RWPE2 (cell line): ENCODE measurements around the gene SYNE1.

Experiments used
- ATAC-seq: fragments of 200-7000 bp; cut with Tn5 transposase; 3 replicates; pipeline ENCODE4 v1.9.1; 2021; ENCODE audit warnings: low read depth
- DNase-seq: peaks from one replicate; pipeline ENCODE4 v3.0.0-alpha.2; 2020; ENCODE audit warnings: low spot score
- H3K27ac ChIP-seq: fragments of 450-650 bp; 2 replicates; pipeline ENCODE4 v1.5.1; 2017; ENCODE audit warnings: mild to moderate bottlenecking; ENCODE audit not compliant: poor library complexity, severe bottlenecking
- H3K27me3 ChIP-seq: fragments of 250-450 bp; sonication (Bioruptor Pico); 2 replicates; pipeline ENCODE4 v1.5.1; 2021; ENCODE audit warnings: mild to moderate bottlenecking, moderate library complexity; ENCODE audit not compliant: insufficient read depth, poor library complexity, severe bottlenecking
- H3K36me3 ChIP-seq: fragments of 250-450 bp; sonication (Bioruptor Pico); 2 replicates; pipeline ENCODE4 v1.5.1; 2020; ENCODE audit warnings: low read depth, mild to moderate bottlenecking, moderate library complexity
- H3K4me1 ChIP-seq: fragments of 250-450 bp; sonication (Bioruptor Pico); 2 replicates; pipeline ENCODE4 v1.5.1; 2021; ENCODE audit warnings: mild to moderate bottlenecking, moderate library complexity; ENCODE audit not compliant: insufficient read depth, poor library complexity, severe bottlenecking
- H3K4me3 ChIP-seq: fragments of 250-450 bp; sonication (Bioruptor Pico); 2 replicates; pipeline ENCODE4 v1.5.1; 2021; ENCODE audit warnings: mild to moderate bottlenecking, moderate library complexity; ENCODE audit not compliant: severe bottlenecking
- H3K9me3 ChIP-seq: fragments of 250-450 bp; sonication (Bioruptor Pico); 2 replicates; pipeline ENCODE4 v1.5.1; 2021; ENCODE audit warnings: mild to moderate bottlenecking, moderate library complexity; ENCODE audit not compliant: severe bottlenecking
- CTCF ChIP-seq: fragments of 450-650 bp; IDR thresholded peaks from one replicate; pipeline ENCODE4 v1.5.1; 2017; ENCODE audit warnings: mild to moderate bottlenecking, moderate library complexity; ENCODE audit not compliant: poor library complexity, severe bottlenecking

SYNE1 gene

GRCh38 chr6:152348116-152348515 is 289.0 kb downstream of the SYNE1 start:
- no peak overlapping the region for H3K4me3 ChIP-seq
- no peak overlapping the region for H3K27ac ChIP-seq
- TF ChIP-seq CTCF = no peak
- ATAC-seq (peak; percentile 48; the same call in 2 of the 3 replicates), DNase-seq (no peak)
- no peaks in the 10 kb centered on the region for H3K4me1 ChIP-seq
- H3K27me3 ChIP-seq = no peaks in the 10 kb centered on the region
- no peaks in the 10 kb centered on the region for H3K9me3 ChIP-seq
- peaks cover 7% of the 10 kb centered on the region; the same call in 1 of the 2 replicates for H3K36me3 ChIP-seq

DNA sequence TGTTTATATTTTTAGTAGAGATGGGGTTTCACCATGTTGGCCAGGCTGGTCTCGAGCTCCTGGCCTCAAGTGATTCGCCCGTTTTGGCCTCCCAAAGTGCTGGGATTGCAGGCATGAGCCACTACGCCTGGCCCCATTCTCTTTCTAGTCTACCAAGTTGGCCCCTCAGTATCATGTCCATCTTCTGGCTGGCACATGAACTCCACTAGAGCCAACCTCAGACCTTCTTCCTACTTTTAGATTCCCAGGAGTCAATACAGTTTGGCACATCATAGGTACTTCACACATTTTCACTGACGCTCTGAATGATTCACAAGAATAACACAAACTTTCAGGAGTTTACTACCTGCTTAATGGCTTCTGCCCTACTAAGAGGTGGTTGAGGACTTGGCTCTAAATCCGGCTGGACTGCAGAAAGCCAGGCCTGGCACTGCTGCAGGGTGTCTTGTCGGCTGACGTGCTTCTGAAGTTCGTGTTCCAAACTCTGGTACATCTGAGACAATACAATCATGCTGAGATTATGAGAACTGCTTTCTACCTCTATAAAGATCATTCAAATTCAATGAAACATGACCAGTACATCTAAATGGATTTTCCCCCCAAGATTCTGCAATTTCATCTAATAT is 293.3 kb downstream of the SYNE1 start:
- Histone ChIP-seq H3K36me3 (peaks cover 4% of the 10 kb centered on the region; the same call in 1 of the 2 replicates), H3K4me3 (no peak overlapping the region), H3K27ac (no peak overlapping the region), H3K4me1 (no peaks in the 10 kb centered on the region), H3K9me3 (no peaks in the 10 kb centered on the region), H3K27me3 (no peaks in the 10 kb centered on the region)
- no peak for ATAC-seq
- DNase-seq = no peak
- TF ChIP-seq CTCF = no peak

GRCh38 chr6:152341596-152341995 is 295.6 kb downstream of the SYNE1 start:
- H3K27me3 ChIP-seq = no peaks in the 10 kb centered on the region
- DNase-seq = no peak
- no peak overlapping the region for H3K27ac ChIP-seq
- no peaks in the 10 kb centered on the region for H3K9me3 ChIP-seq
- no peak for ATAC-seq
- H3K36me3 ChIP-seq = peaks cover 4% of the 10 kb centered on the region; the same call in 1 of the 2 replicates
- H3K4me1 ChIP-seq = no peaks in the 10 kb centered on the region
- no peak overlapping the region for H3K4me3 ChIP-seq
- TF ChIP-seq CTCF = no peak

- TF ChIP-seq CTCF = peak; percentile 81
- no peaks in the 10 kb centered on the region for H3K9me3 ChIP-seq
- H3K36me3 ChIP-seq = no peaks in the 10 kb centered on the region
- no peak overlapping the region for H3K4me3 ChIP-seq
- no peaks in the 10 kb centered on the region for H3K4me1 ChIP-seq
- DNase-seq = no peak
- no peaks in the 10 kb centered on the region for H3K27me3 ChIP-seq
- no peak overlapping the region for H3K27ac ChIP-seq
- no peak for ATAC-seq
These were observed 298.6 kb downstream of the SYNE1 start for GRCh38 chr6:152338335-152339125.

DNA sequence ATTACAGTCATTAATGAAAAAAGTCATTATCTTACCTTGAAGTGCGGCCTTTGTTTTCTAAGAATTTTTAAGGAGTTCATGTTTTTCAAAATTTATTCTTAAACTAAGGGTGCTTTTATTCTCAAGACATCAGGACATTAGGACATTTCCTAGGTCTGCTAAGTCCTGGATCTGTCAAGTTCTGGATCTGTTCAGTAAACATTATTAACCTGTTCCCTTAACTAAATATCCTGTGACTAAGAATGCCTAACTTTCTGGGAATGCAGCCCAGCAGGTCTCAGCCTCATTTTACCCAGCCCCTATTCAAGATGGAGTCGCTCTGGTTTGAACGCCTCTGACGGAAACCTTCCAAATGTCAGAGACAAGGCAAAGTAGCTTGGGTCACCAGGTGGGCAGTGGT is 302.6 kb downstream of the SYNE1 start:
- no peaks in the 10 kb centered on the region for H3K27me3 ChIP-seq
- H3K27ac ChIP-seq = no peak overlapping the region
- no peaks in the 10 kb centered on the region for H3K4me1 ChIP-seq
- ATAC-seq = no peak
- no peaks in the 10 kb centered on the region for H3K9me3 ChIP-seq
- no peaks in the 10 kb centered on the region for H3K36me3 ChIP-seq
- TF ChIP-seq CTCF = no peak
- no peak overlapping the region for H3K4me3 ChIP-seq
- no peak for DNase-seq
